ENCODE measurements around the gene COX20.

The COX20 gene

GRCh38 chr1:244874974-244875579, 39.6 kb downstream of the COX20 start:
- DNase-seq (ENCODE audit: low read depth) = no peak

- DNase-seq (ENCODE audit: low read depth) = no peak
These were observed 40.9 kb downstream of the COX20 start for GRCh38 chr1:244876228-244876910.

- no peak for DNase-seq (ENCODE audit: low read depth)
These were observed 43.2 kb downstream of the COX20 start for GRCh38 chr1:244878681-244879080.

- no peak for DNase-seq (ENCODE audit: low read depth)
These were observed 46.3 kb downstream of the COX20 start for GRCh38 chr1:244881552-244882280.

- no peak for DNase-seq (ENCODE audit: low read depth)
These were observed 51.8 kb downstream of the COX20 start for GRCh38 chr1:244887281-244887680.

- DNase-seq (ENCODE audit: low read depth) = no peak
These were observed 58.4 kb downstream of the COX20 start for GRCh38 chr1:244893836-244894235.

Data from activated T-cell treated with anti-CD3 and anti-CD28 coated beads for 24 hours (primary cell).